ENCODE results near the gene CDC5L.

The CDC5L gene

DNA sequence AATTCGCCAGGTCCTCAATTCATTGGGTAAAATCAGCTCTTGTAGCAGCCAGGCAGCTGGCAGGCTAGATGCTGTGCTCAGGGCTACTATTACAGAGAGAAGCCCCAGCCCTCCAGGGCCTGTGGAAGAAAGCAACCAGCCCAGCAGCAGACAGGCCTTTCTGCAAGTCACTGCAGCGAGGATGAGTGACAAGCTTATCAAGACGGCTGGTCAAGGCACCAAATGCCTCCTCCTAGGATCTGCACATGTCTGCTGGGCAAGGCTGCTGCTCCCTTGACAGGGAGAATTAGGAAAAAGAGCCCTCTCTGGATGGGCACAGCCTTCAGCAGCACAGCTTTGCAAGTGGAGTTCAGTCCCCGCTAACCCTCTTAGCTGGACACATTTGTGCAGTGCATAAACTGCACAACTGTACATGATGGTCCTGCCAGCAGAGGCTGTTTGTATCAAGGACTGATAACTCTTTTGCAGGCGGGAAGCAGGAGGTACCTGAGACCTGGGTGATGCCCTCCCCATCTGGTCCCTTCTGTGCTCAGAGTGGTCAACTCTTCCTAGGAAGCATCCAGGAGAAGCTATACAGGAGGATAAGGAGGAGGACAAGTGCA lies 89.9 kb downstream of the CDC5L start:
- DNase-seq, result no peak

DNA sequence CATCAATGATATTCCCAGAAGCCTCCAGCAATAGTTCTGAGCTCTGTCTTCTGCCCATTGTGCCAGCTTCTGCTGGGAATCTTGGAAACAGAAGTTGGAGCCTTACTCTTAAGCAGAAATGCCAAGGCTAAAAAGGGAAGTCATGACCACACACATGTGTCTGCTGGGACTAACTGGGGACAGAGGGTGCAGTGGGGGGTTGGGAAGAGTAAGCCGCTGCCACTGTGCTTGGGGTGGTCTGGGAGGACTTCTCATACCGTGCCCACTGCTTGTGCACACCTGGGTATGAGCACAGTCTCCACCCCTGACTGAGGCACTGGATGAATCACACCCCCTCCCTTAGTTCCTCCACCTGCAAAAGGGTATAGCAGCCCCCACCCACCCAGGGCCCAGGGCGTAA lies 90.7 kb downstream of the CDC5L start:
- no peak for DNase-seq

DNA sequence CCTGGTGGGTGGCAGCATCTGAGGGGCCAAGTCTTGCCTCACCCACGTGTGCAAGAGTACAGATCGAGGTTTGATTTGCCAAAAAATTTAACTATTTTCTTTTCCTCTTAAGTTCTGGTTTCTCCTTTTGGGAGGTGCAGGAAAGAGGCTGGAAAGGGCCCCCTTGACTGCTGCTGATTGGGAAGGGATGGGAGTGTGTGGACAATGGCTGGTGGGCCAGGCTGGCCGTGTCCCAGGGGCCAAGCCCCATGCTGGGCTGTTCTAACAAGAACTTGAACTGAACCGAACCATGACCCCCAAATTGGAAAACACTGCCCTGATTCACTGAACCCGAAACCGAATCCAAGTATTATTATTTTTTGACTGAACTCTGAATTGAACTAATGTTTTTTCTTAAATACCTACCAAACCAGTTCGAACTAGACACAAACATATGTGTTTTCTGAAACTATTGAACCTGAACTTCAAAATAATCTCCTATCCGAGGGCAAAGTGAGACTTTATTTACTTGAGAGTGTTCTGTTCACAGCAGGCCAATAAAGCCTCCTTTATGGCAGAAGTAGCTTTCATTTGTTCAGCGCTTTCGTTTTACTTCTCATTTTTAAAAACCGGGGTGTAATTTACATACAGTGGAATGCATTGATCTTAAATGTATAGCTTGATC lies 91.2 kb downstream of the CDC5L start:
- no peak for DNase-seq

DNA sequence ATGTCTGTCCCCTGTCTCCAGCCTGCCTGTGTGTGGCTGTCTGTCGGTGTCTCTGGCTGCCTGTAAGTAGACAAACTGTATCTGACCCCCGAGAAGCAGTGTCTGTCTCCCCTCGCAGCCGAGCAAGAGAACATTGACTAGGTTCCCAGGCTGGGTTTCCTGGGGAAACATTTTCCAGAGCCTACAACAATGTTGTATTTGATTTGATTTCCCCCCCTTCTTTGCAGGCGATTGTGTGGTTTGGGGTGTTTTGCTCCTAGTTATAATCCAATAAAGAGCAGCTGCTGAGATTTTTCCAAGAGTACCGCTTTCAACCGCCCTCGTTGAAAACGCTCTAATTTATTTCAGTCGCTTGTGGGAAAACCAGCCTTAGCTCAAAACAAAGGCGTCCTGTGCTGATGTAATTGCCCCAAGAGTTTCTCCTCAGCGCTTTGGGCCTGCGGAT lies 92.6 kb downstream of the CDC5L start:
- DNase-seq, result no peak

DNA sequence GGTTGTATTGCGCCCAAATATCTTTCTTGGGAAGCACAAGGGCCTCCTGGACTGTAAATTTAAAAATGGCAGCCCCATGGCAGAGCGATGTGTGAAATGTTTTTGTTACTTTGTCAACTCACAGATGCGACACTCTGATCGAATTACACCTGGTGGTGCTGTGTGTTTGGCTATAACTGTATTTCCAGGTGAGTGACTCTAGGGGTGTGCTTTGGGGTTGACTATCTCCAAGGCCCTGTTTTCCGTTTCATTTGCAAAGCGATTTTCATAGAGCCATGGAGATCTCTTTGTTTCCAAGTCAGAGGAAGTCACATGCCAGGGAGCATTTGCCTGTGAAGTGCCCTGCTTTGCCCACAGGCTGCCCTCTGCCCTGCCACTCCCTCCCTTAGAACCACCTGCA lies 93.5 kb downstream of the CDC5L start:
- DNase-seq, result no peak

DNA sequence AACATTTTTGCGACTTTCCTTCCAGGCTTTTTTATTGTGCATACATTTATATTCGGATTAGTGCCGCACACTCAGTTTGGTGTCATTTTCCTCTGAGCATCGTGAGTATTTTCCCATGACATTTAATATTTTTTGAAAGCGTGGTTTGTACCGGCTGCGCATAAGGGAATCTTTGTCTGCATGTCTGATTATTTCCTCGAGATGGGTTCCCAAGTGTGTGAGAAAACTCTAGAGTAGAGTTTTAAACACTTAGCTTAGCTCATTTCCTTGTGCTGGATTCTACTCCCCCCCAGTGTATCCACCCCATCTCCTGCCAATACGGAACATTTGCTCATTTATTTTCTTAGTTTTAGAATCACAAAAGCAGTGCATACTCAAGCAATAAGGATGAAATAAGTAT lies 94.3 kb downstream of the CDC5L start:
- DNase-seq, result no peak

DNA sequence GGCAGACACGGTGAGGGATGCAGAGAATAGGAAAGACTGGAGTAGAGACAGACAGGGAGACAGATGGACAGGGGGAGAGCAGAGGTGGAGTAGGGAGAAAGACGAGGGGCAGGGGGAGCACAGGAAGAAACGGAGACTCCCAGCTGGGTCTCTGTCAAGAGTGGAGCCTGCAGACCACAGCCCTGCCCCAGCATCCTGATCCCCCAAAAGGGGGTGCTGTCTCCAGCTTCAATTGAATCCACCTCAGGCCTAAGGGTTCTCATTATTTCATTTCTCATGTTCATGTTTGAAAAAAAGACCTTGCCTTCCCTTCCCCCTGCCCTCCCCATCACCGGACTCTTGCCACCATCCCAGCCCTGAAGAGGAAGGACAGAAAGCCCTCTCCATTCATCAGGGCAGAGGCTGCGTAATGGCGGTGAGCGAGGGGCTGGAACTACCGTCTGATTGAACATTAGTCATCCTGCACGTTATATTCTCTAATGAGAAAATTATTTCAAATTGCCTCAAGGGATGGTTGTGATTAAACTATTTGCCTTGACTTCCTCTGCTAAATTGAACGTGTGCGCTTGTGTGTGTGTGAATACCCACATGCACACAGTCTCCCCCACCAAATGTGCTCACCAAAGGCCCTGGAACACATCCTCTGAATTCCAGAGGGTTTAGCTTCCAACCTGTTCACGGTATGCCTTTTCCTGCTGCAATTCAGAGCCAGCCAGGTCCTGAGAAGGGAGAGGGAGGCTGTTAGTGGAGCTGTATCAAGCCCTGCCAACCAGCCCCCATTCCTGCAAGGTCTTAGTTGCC lies 98.3 kb downstream of the CDC5L start:
- no peak for DNase-seq

DNA sequence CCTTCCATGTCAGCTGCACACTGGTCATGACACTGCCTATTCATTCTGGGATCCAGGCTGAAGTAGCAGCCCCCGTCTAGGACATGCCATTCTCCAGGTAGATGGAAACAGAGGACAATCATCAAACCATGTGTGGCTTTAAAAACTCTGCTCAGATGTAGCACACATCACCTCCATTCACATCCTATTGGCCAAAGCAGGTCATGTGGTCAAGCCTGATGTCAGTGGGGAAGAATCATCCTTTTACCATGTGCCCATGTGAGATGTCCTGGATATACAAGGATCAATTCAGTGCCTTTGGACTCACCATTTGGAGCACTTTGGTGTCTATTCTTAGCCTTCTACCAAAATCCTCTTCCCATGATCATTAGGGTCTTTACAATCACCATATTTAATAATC lies 99.5 kb downstream of the CDC5L start:
- no peak for DNase-seq

DNA sequence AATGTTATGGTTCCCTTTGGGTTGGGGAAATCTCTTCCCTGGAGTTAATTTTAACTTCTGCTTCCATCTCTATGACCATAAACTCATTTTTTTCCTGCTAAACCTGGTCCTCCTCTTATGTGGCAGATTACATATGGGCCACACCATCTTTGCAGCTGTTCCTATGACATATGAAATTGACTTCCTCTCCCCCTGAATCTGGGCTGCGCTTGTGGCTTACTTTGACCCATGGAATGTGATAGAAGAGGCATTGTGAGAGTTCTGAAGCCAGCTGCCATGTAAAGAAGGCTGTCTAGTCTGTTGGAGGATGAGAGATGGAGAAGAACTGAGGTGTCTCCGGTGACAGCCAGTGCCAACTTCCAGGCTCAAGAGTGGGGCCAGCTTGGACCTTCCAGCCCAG lies 100.1 kb downstream of the CDC5L start:
- DNase-seq, result no peak

DNA sequence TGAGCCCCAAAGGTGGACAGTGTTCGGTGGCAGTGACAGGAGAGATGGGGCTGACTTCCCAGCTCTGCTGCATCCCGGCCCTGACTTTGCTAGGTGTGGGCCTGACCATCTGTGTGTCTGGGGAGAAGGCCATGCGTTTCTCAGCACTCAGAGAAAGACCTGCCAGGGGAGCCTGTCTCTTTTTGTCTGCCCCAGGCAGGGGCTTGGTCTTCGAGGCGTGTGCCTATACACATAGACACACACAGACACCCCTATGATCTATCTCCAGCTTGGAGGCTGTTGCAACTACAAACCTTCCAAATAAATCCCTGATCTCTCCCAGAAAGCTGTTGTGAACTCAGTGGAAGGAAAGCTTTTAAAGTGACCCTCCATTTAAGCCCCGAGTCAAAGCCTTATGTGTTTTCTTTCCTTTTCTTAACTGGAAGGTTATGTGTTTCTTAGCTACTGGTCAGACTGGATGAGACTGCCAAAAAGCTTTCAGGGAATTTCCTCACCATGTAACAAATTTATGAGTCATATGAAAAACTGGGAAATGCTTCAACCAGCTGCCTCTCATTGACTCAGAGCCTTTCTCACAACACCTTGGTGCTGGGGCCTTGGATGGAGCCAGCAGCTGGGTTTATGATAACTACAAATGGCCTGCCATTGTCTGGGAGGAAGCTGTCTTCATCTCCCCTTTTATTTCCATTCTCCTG lies 102.6 kb downstream of the CDC5L start:
- DNase-seq, result no peak

DNA sequence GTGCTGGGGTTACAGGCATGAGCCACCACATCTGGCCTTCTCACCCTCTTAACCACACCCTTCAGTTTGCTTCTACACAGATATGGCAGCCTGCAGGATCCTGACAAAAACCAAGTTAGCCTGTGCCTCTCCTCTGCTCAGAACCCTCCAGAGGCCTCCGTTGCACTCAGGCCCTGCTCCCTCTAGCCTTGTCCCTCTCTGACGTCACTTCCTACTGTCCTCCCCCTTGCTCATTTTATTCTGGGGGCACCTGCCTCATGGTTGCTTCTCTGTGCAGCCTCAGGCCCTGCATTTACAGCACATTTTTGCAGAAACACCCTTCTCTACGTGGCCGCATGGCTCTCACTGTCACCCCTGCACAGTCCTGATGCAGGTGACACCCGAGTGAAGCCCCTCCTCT lies 105.6 kb downstream of the CDC5L start:
- no peak for DNase-seq

DNA sequence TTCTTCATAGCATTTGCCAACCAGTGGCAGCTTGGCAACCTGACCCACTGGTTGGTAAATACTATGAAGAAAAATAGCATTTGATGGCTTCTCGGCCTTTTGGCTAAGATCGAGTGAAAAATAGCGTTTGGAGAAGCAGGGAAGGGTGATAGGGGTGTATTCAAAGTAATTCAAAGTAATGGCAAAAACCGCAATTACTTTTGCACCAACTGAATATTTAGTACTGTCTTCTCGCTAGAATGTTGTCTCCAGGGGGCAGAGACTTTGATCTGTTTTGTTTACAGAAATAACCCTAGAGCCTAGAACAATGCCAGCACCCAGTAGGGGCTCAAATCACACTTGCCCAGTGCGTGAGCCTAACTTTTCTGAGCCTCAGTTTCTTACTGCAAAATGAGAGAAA lies 106.1 kb downstream of the CDC5L start:
- DNase-seq, result no peak

DNA sequence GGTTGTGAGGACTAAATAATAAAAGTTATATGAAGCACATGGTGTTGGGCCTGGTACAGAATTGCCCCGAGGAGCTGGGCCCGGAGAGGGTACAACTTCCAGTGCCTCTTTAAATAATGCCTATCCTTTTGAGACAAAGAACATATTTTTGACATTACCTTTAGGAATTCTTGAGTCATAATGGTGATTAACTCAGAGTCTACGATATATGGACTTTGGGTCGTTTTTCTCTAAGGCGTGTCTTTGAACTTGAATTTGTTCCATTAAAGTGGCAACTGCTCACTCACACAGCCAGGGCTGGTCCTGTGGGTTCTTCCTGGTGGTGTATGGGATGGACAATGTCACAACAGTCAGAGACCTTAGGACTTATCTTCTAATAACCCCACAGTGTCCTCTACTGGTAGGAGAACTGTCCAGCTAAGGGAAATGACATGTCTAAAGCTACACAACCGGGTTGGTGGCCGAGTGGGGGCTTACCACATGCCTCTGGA lies 106.5 kb downstream of the CDC5L start:
- no peak for DNase-seq

DNA sequence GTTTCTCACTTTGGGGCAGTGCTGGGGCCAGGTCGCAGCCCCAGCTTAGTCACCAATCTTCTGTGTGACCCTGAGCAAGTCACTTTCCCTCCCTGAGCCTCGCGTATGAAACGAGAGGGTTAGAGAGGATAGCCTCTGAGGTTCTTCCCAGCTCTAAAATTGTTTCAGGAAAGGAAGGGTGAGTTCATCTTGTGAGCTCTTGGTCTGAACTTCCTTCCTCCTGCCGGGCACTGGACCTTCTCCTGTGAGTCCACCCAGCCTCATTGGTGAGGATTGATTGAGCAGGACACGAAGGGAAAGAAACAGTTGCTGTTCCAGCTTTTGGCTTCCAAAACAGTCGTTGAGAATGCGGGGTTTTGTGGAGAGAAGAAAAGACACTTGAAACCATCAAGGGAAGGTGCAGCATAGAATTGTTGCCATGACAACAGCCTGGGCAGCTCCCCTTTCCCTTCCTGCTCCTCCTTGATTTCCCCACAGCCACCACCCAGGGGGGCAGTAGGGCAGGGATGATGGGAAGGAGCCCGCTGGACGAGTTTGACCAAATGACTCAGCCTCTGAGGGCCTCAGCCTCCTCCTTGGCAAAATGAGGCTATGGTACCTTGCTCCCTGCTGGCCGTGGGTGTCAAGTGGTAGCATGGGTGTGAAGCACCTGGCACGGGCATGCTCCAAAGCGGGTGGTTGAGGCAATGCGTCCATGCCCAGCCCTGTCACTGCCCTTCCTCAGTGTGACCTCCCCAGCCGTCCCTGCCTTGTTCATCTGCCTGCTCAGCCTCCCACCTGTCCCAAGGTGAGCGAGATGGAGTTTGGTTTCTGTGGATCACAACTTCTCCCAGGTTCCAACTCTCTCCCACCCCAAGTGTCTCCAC lies 107.8 kb downstream of the CDC5L start:
- no peak for DNase-seq

DNA sequence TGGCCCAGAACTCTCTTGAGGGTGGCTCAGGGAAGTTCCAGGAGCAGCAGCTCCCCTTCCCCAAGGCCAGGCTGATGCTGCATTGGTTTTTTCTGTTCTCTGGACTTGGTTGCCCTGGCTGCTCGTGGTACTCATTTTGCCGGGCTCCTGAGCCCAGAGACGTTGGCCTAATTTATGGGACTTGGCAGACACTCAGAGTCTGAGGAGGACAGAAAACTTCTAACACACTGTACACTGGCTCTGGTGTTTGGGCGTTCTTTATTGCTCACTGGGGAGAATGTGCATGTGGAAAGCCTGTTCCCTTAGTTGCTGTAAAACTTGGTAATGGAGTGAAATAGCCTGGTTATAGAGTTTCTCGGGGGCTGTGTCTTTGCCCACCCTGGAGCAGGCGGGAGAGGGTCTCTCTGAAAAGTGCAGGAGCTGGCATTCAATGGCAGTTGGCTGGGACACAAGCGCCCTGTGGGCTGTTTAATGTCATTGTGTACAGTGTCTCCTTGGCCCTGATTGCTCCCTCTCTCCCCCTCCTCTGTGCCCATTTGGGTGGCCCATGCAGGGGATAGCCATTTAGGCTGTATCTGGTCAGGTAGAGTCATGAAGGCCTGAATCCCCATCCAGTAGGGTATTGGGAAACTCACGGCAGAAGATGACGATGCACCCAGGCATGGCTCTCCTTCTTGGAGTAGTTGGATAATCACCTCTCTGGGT lies 109.3 kb downstream of the CDC5L start:
- no peak for DNase-seq

DNA sequence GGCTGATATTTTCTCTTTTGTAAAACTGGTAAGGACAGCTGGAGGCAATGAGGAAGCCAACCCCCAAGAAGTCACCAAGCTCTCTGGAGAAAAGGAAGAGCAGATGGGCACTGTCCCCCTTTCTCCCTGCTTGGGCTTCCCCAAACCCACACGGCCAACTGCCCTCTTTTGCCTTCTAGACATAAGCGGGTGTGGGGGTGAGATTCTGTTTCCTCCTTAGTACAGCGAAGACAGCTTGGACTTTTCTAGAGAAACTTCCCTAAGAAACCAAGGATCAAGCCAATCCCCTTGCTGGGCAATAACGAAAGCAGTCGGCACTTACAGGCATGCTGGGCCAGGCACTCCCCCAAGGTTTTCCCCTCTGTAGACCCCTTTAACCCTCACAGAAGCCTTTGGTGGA lies 110.3 kb downstream of the CDC5L start:
- no peak for DNase-seq

DNA sequence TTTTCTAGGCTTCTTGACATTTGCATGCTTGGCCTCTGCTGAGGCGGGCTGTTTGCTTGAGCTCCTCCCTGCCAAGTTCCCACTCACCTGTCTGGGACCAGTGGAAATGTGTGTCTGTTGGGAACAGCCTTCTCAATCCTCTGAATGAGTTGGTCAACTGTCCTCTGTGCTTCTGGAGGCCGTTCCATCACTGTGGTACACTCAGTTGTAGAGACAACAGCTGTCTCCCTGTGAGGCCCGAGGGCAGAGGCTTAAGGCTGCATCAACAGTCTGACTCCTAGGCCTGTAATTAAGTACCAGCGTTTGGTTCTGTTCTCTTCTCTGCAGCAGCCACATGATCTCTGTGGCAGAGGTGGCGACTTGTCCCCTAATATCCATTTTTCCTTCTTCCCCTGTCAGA lies 110.9 kb downstream of the CDC5L start:
- no peak for DNase-seq

DNA sequence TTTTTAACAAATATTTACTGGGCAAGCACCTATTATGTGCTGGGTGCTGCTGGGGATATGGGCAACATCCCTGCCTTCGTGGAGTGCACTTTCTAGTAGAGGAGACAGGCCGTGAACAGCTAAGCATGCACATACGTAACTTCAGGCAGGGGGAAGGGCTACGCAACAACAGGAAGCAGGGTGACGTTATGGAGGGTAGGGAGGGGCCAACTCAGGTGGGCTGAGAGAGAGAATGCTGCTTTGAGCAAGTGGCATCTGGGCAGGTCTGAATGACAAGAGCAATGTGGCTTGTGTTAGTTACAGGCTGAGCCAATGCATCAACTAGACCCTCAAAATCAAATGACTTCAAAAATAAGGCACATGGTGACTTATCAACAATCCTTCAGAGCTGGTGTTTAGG lies 112.1 kb downstream of the CDC5L start:
- no peak for DNase-seq
